ENCODE data around the gene UBALD1. TPM values are rescaled to one million over a fixed set of nuclear protein-coding genes. Genes with fewer than 3 reads are reported as not detected.

Gene UBALD1
- total and polyA plus RNA-seq, 10 of the 15 experiments (the other 5 are each of a cell fraction or from before 2014, with no cell fraction given): 0.05 to 32.7 (median 5.1) TPM

DNA sequence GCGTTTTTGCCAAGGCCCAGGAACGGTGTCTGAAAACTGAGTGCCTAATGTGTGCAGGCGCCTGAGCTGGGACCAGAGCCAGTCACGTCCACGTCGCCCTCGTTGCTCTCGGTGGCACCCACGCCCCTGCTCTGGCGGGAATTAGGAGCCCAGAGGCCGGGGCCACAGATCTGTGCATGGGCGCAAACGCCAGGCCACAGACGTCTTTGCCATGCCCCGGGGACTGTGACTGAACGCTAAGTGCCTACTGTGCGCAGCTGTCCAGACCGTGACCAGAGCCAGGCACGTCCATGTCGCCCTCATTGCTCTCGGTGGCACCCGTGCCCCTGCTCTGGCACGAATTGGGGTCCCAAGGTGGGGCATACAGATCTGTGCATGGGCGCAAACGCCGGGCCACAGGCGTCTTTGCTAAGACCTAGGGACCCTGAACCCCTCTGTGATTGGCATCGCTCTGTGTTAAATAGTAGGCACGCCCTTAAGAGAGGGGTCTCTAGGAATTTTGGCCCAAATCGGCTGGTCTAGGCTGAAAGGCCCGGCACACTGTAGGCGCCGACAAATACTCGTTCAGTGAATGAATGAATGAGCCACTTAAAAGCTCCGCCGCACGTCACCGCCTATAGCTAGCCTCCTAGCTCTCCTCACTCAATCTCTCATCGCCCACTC lies 827 bp upstream of the UBALD1 start:
- no peak for FAIRE-seq
- ATAC-seq: no peak
- CTCF ChIA-PET: interaction anchor here (1.2 to 2.2 kb wide), 5 partner anchors 9 to 110 kb away, joined by 4 to 32 read pairs (median 7); partner anchors contain the start of gene MGRN1
- in situ Hi-C loops (cut with MboI): loop anchor here (10.0 kb wide), 1 partner anchor 339 kb away; the partner anchor contains the start of gene SEC14L5
- Histone ChIP-seq H3K27ac (ENCODE audit: control insufficient read depth, insufficient read depth) (peak overlapping the region; percentile 88), H3K27me3 (replicated peaks in 1 of 2; ENCODE audit: control insufficient read depth in 2 of 2, insufficient read depth in 2 of 2, low read length in 1 of 2) (no peaks in the 10 kb centered on the region), H3K4me1 (ENCODE audit: control insufficient read depth, insufficient read depth, low read length) (peaks cover 20% of the 10 kb centered on the region), H4K20me1 (ENCODE audit: control insufficient read depth, insufficient read depth) (no peaks in the 10 kb centered on the region), H2AFZ (ENCODE audit: control insufficient read depth, low read depth, low read length) (peak overlapping the region; percentile 98), H3K4me3 (peak overlapping the region; percentile 72; the same call in 1 of the 2 replicates), H3K9me3 (replicated peaks; ENCODE audit: control insufficient read depth, insufficient read depth, low read length) (no peaks in the 10 kb centered on the region), H3K36me3 (ENCODE audit: control insufficient read depth in 2 of 2, insufficient read depth in 2 of 2, low read length in 1 of 2) (no peaks in the 10 kb centered on the region), H3K9ac (ENCODE audit: control insufficient read depth, insufficient read depth, low read length) (peak overlapping the region; percentile 80), H3K4me2 (ENCODE audit: control insufficient read depth, insufficient read depth) (peak overlapping the region; percentile 93), H3K79me2 (ENCODE audit: control insufficient read depth, insufficient read depth, low read length) (peaks cover 31% of the 10 kb centered on the region)
- SMC1A ChIA-PET (ENCODE audit: uncharacterized antibody, unreplicated experiment): interaction anchor here (1.0 to 2.6 kb wide), 4 partner anchors 10 to 110 kb away, joined by 3 to 15 read pairs (median 4); partner anchors contain the start of gene MGRN1
- intact Hi-C loops (cut with micrococcal nuclease; ENCODE audit: unreplicated experiment): loop anchor here (10.0 kb wide), 3 partner anchors 101 to 191 kb away; partner anchors contain the start of genes DNAJA3 and ROGDI
- no peak for DNase-seq (ENCODE audit: low read depth, low spot score)
- POLR2A ChIA-PET: interaction anchor here (1.0 to 2.3 kb wide), 10 partner anchors 9 to 202 kb away, joined by 3 to 25 read pairs (median 5); partner anchors contain the start of genes ANKS3, CDIP1, CORO7 and DNAAF8
- 60% methylated on average over 39 of the region's 39 CpGs for WGBS (ENCODE audit: insufficient coverage, insufficient replicate concordance, low lambda C conversion rate, missing lambda C conversion rate)
- RAD21 ChIA-PET (ENCODE audit: unreplicated experiment): interaction anchor here (1.2 to 2.3 kb wide), 8 partner anchors 10 to 140 kb away, joined by 3 to 24 read pairs (median 7); partner anchors contain the start of genes ANKS3, DNAAF8, HMOX2 and MGRN1
- TF ChIP-seq ZNF24 (IDR thresholded peaks at IDR 0.05) (peak; percentile 94), ZZZ3 (IDR thresholded peaks at IDR 0.05; ENCODE audit: control insufficient read depth, insufficient read length, low read depth) (no peak), DPF2 (IDR thresholded peaks at IDR 0.05) (peak; percentile 41; the same call in 1 of the 2 replicates), RB1 (IDR thresholded peaks at IDR 0.05; ENCODE audit: borderline replicate concordance) (no peak), POLR2AphosphoS5 (IDR thresholded peaks at IDR 0.05; ENCODE audit: low read length) (0 out of 2 replicates have a peak, but pooled peaks have one; percentile 22), FOXK2 (IDR thresholded peaks at IDR 0.05) (no peak), MEF2B (IDR thresholded peaks at IDR 0.05; ENCODE audit: partially characterized antibody, poor library complexity, severe bottlenecking) (no peak)
- TF ChIP-seq, protein P1, sequence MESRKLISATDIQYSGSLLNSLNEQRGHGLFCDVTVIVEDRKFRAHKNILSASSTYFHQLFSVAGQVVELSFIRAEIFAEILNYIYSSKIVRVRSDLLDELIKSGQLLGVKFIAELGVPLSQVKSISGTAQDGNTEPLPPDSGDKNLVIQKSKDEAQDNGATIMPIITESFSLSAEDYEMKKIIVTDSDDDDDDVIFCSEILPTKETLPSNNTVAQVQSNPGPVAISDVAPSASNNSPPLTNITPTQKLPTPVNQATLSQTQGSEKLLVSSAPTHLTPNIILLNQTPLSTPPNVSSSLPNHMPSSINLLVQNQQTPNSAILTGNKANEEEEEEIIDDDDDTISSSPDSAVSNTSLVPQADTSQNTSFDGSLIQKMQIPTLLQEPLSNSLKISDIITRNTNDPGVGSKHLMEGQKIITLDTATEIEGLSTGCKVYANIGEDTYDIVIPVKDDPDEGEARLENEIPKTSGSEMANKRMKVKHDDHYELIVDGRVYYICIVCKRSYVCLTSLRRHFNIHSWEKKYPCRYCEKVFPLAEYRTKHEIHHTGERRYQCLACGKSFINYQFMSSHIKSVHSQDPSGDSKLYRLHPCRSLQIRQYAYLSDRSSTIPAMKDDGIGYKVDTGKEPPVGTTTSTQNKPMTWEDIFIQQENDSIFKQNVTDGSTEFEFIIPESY (IDR thresholded peaks at IDR 0.05): 0 out of 2 replicates have a peak, but pooled peaks have one; percentile 14
- TF ChIP-seq, protein P2, sequence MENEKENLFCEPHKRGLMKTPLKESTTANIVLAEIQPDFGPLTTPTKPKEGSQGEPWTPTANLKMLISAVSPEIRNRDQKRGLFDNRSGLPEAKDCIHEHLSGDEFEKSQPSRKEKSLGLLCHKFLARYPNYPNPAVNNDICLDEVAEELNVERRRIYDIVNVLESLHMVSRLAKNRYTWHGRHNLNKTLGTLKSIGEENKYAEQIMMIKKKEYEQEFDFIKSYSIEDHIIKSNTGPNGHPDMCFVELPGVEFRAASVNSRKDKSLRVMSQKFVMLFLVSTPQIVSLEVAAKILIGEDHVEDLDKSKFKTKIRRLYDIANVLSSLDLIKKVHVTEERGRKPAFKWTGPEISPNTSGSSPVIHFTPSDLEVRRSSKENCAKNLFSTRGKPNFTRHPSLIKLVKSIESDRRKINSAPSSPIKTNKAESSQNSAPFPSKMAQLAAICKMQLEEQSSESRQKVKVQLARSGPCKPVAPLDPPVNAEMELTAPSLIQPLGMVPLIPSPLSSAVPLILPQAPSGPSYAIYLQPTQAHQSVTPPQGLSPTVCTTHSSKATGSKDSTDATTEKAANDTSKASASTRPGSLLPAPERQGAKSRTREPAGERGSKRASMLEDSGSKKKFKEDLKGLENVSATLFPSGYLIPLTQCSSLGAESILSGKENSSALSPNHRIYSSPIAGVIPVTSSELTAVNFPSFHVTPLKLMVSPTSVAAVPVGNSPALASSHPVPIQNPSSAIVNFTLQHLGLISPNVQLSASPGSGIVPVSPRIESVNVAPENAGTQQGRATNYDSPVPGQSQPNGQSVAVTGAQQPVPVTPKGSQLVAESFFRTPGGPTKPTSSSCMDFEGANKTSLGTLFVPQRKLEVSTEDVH (IDR thresholded peaks at IDR 0.05; ENCODE audit: low read depth, partially characterized antibody): no peak
- TF ChIP-seq, protein P3, sequence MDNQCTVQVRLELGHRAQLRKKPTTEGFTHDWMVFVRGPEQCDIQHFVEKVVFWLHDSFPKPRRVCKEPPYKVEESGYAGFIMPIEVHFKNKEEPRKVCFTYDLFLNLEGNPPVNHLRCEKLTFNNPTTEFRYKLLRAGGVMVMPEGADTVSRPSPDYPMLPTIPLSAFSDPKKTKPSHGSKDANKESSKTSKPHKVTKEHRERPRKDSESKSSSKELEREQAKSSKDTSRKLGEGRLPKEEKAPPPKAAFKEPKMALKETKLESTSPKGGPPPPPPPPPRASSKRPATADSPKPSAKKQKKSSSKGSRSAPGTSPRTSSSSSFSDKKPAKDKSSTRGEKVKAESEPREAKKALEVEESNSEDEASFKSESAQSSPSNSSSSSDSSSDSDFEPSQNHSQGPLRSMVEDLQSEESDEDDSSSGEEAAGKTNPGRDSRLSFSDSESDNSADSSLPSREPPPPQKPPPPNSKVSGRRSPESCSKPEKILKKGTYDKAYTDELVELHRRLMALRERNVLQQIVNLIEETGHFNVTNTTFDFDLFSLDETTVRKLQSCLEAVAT (IDR thresholded peaks at IDR 0.05): peak; percentile 91
- no TSS peak for BruUV-seq (replicated peaks)

Measured in GM12878 (cell line).